ENCODE measurements around the gene SP100.

Gene SP100

DNA sequence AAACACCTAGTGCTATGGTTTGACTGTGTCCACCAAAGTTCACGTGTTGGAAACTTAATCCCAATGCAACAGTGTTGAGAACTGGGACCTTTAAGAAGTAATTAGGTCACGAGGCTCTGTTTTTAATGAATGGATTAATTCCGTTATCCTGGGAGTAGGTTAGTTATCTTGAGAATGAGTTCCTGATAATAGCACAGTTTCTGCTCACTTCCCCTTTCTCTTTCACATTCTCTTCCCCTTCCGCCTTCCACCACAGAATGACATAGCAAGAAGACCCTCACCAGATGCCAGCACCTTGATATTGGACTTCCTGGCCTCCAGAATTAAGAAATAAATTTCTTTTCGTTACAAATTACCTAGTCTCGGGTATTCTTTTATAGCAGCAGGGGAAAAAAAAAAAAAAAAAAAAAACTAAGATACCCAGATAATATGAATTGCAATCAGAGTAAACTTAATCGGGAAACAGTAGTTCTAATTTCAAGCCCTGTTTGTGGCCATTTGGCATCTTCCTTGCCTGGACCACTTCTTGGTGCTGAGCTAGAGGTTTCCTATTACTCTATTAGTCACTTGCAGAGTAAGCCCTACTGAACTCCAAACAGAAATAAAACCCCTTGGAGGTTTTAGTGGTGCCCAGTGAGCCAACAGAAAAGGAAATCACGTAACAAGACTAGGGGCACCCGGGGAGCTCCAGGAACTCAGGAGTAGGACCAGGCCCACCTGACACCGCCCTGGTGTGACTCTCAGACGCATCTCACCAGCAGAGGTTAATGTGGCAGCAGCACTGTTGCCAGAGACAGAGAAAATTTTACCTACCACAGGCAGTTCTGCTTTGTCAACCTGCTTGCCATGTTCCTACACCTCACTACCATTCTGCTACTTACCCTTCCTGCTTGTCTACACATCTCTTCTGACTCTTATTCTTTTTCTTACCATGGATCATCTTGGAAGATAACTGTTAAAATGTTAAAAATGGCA is 149.1 kb downstream of the SP100 start:
- no peak for DNase-seq

DNA sequence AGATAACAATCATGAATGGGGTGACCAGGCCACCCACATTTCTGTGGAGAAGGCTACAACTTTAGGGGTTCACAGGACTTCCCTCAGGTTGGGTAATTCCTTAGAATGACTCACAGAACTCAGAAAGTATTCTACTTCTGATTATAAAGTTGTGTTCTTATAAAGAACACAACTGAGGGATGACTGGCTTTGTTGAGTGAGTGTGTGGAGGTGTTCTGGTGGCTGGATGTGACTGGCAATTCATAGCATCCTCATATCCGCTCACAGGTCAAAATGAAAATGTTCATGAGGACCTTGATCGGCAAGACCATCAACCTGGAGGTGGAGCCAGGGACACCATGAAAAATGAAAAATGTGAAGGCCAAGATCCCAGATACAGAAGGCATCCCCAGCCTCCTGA is 153.3 kb downstream of the SP100 start:
- DNase-seq: no peak

DNA sequence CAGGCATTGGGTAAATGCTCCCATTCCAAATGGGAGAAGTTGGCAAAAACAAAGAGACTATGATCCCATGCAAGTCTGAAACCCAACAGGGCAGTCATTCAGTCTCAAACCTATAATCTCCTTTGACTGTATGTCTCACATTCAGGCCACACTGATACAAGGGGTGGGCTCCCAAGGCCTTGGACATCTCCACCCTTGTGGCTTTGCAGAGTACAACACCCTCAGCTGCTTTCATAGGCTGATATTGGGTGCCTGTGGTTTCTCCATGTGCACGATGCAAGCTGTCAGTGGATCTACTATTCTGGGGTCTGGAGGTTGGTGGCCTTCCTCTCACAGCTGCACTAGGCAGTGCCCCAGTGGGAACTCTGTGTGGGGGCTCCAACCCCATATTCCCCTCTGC is 155.0 kb downstream of the SP100 start:
- no peak for DNase-seq

DNA sequence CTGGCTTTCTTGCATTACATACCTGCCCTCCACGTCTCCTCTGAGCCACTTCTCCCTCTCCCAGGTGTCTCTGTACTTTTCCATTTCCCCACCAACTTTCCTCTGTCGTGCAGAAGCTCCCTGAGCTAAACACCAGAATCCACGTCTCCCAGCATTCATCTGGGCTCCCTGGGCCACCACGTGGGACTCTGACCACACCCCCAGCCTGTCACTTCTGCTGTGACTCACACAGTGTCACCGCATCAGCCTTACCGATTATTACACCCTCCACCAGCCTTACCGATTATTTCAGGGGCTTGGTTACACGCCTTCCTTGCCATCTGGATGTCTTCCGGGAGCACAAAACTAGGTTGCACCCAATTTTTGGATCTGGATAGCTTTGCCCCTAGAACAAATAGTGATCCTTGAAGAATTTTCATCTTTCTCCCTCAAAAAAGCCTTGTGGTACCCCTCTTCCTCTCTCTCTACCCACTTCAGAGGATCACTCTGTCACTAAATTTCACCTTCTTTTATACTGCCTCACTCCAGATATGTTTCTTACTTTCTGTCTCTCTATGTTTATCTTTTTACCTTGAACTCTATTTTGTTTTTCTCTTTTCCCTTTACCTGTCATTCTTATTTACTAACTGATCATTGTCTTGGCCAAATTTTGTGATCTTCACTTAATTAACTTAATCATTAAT is 159.8 kb downstream of the SP100 start:
- no peak for DNase-seq

DNA sequence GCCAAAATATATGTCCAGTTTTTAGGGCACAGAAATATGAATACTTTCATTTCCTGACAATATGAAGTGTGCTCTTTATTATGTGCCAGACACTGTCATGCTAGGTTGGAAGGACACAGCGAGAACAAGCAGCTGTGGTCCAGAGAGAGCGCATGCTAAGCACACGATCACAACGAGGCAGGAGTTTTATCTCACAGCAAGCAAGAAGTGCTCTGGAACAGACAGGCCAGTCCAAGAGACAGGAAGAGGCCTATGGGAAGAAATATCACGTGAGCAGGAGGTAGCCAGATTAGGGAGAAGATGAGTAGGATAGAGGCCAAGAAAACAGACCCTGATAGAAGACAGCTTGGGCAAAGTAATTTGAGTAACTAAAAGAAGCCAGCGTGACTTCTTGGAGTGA is 161.1 kb downstream of the SP100 start:
- DNase-seq: no peak

DNA sequence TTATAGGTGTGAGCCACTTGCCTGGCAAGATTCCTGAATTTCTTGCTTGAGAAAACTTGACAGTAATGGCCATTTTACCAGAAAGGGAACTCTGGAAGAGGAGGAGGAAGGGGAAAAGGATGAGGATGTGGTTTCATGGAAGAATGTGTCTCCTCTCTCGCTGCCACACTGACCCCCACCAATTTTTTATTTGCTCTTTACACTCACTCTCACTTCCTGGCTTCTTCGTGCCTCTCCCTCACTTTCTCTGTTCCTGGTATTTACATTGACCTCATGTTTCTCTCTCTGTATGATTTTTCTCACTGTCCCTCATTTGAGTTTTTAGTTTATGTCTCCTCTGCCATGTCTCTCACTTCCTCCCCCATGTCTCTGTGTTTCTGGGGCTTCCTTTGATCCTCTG is 162.1 kb downstream of the SP100 start:
- no peak for DNase-seq

DNA sequence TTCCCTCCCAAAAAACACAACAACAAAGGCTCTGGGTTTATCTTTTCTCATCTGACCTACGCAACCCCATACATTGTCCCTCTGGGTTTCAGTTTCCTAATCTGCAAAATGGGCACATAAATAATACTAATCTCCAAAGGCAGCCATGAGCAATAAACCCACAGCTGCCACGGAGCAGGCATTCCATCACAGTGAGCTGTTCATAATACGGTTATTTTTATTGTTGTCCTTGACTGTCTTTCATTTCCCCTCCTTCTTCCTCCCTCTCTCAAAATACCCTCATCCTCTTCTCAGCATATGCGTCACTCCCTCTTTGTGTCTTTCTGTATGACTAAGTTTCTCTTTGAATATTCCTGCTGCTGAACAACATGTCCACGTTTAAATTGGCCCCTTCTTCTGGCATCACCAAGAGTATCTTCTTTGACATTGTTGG is 166.9 kb downstream of the SP100 start:
- DNase-seq: no peak

DNA sequence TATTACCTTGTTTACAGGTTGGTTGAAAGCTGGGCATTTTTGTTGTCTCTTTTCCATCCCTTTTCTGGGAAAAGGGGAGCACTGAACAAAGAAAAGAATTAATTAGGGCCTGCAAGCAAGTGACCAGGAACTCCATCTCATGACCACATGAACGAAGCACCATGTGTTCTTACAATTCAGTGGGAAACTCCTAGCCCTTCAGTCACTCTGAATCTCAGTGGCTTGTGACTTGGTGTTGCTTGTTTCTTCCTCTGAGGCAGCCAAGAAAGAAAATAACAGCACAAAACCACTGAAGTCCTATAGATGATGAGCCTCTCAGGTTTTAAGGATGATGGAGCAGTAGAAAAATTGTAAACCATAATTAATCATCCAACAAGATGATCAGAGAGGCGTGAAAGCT is 167.6 kb downstream of the SP100 start:
- DNase-seq: no peak

DNA sequence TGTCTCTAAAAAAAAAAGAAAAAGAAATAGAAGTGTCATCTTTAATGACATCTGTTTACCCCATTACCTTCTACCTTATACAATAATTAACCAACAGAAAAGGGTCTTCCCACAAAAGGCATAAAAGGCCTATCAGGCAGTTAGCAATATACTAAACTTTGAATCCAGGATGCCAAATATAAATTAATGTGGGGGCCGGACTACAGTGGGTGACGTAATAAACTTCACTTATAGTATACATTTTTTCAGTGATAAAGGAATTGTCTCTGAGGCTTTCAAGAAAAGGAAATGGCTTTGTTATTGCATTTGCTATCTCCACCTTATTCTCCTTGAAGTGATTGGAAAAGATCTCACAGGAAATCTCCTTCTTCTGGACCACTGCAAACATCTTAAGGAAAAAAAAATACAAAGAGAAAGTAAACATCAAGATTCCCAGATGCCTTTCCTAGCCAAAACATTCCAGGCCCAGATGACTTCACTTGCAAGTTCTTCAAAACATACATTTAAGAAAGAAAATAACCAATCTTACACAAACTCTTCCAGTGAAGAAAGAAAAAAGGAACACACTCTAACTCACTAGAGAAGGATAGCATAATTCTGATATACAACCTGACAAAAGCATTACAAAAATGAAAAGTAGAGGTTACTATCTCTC is 170.5 kb downstream of the SP100 start:
- no peak for DNase-seq

DNA sequence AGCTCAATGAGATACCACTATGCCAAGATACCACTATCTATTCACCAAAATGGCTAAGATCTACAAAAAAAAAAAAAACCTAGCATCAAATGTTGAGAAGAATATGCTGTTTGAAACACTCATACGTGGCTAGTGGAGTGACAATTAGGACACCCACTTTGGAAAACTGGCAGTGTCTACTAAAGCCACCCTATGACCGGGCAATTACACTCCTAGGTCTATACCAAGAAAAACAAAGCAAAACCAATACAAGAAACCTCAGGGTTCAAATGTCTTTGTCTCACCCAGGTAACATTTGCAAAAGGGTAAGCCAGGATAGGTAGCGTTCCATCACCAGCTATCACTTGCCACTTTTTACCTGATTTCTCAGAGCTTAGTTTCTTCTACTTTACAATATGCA is 173.0 kb downstream of the SP100 start:
- DNase-seq: no peak

DNA sequence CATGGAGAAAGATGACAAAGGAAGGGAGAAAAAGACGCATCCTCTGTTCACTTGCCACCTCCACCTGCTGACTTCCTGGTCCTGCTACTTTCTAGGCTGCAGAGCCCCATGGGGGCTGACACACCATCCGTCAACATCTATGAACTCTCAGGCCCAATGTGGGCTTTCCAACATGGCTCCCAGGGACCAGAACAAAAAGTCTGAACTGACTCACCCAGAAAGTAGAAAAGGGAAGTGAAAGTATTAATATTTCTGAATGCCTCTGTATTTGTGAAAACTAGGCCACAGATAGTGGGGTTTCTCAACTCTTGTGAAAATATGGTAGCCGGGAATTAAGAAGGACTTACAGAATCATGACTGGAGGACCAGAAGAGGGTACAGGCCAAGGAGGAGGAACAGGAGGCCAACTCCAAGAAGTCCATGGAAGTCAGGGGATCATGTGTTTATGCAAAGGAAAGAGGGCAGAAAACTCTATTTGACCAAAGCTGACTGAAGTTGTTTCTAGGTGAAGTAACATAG is 173.6 kb downstream of the SP100 start:
- DNase-seq: no peak

DNA sequence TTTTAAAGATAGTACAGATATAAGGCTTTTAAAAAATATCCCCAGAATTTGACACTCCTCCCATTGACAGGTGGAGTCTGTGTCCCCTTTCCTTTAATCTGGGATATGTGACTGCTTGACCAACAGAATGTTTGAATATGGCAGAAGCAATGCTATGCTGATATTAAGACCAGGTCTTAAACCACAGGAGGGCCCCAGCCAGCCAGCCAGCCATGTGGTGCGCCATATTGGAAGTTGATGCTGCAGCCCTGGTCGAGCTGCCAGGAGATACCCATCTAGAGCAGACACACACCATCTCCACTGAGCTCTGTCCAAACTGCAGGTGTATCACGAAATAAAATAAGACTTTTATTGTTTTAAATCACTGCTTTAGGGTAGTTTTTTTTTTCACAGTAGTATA is 174.3 kb downstream of the SP100 start:
- DNase-seq: no peak

DNA sequence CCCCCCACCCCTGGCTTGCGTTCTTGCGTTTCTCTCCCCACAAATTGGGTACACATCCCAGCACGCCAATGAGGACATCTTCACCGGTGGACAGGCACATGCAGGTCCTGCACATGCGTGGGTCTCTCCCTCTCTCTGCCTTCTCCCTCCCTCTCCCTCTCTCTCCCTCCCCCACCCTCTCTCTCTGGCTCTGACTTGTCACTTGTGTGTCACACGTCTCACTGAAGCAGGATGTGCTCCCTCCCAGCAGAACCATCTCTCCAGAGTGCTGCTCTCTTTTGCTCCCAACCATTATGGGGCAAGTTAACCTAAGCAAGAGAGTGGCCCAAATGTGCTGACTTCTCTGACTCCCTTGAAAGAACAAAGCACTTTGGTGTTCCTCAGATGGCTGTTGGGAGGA is 175.8 kb downstream of the SP100 start:
- no peak for DNase-seq

DNA sequence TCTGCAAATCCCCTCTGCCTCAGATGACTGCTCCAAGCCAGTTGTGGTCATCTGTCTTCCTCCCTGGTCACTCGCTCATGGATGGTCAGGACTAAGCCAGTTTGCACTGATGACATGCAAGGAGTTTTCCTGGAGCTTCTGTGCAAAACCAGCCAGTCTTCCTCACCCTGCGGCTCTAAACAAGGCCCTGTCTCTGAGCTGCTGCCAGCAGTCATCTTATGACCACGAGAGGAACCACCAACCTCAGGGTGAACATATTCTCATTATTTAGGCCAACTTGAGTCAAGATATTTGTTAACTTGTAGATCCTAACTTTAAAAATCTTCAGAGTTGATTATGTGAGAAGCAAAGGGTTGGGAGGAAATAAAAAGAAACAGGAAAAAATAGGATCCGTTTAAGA is 176.8 kb downstream of the SP100 start:
- DNase-seq: no peak
